Measurements from ENCODE around the gene F12. TPM values are rescaled to one million over a fixed set of nuclear protein-coding genes. Genes with fewer than 3 reads are reported as not detected.

Gene F12
- total RNA-seq, 1 donor from 2014 or later = not detected

GRCh38 chr5:177367323-177367848 lies 42.0 kb downstream of the F12 start:
- no peaks in the 10 kb centered on the region for H3K9me3 ChIP-seq (replicated peaks)
- H3K36me3 ChIP-seq = no peaks in the 10 kb centered on the region
- H3K27me3 ChIP-seq (ENCODE audit: low read depth) = peaks cover 5% of the 10 kb centered on the region
- peaks cover 56% of the 10 kb centered on the region for H3K4me1 ChIP-seq
- no peak for TF ChIP-seq CTCF (IDR thresholded peaks at IDR 0.05; ENCODE audit: borderline replicate concordance)
- H3K27ac ChIP-seq (replicated peaks) = peak overlapping the region; percentile 82
- H3K4me3 ChIP-seq = peak overlapping the region; percentile 71
- intact Hi-C loops (cut with micrococcal nuclease) = no loop called here
- no peak for DNase-seq

DNA sequence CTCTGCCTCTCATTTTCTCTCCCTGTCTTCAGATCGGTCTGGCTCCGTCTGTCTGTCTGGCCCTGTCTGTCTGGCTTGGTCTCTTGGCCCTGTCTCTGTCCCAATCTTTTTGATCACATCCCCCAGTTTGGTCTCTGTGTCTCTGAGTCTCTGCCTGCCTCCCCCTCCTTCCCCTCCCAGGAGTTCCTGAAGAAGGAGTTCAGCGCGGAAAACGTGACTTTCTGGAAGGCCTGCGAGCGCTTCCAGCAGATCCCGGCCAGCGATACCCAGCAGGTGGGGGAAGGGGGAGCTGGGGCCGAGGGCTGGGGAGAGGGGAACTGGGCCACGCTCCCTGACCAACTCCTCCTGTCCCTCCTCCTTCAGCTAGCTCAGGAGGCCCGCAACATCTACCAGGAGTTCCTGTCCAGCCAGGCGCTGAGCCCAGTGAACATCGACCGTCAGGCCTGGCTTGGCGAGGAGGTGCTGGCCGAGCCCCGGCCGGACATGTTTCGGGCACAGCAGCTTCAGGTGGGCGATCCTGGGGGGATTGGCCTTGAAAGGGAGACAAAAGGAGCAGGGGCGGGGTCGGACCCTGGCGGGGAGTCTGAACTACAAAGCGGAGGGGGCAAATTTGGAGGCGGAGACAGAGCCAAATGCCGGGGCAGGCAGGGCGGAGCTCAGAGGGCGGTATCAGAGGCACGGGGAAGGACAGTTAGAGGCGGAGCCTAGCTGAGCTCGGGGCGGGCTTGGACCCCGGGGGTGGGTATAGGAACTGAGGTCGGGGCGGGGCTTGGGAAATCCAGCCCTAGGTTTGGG lies 42.6 kb downstream of the F12 start:
- peak overlapping the region; percentile 71 for H3K4me3 ChIP-seq
- H3K9me3 ChIP-seq (replicated peaks) = no peaks in the 10 kb centered on the region
- TF ChIP-seq CTCF (IDR thresholded peaks at IDR 0.05; ENCODE audit: borderline replicate concordance) = no peak
- H3K27me3 ChIP-seq (ENCODE audit: low read depth) = peaks cover 5% of the 10 kb centered on the region
- intact Hi-C loops (cut with micrococcal nuclease) = no loop called here
- peak; percentile 89 for DNase-seq
- no peaks in the 10 kb centered on the region for H3K36me3 ChIP-seq
- peak overlapping the region; percentile 82 for H3K27ac ChIP-seq (replicated peaks)
- peaks cover 56% of the 10 kb centered on the region for H3K4me1 ChIP-seq

- H3K27me3 ChIP-seq (ENCODE audit: low read depth) = no peaks in the 10 kb centered on the region
- peaks cover 50% of the 10 kb centered on the region for H3K4me1 ChIP-seq
- H3K36me3 ChIP-seq = no peaks in the 10 kb centered on the region
- no peak for TF ChIP-seq CTCF (IDR thresholded peaks at IDR 0.05; ENCODE audit: borderline replicate concordance)
- no peaks in the 10 kb centered on the region for H3K9me3 ChIP-seq (replicated peaks)
- no peak for DNase-seq
- H3K4me3 ChIP-seq = peak overlapping the region; percentile 71
- H3K27ac ChIP-seq (replicated peaks) = peak overlapping the region; percentile 82
- intact Hi-C loops (cut with micrococcal nuclease) = no loop called here
These were observed 43.4 kb downstream of the F12 start for GRCh38 chr5:177365845-177366527.

GRCh38 chr5:177364159-177364962 lies 45.0 kb downstream of the F12 start:
- no peak for DNase-seq
- intact Hi-C loops (cut with micrococcal nuclease) = no loop called here
- no peak for TF ChIP-seq CTCF (IDR thresholded peaks at IDR 0.05; ENCODE audit: borderline replicate concordance)
- Histone ChIP-seq H3K27ac (replicated peaks) (no peak overlapping the region), H3K36me3 (no peaks in the 10 kb centered on the region), H3K4me3 (no peak overlapping the region), H3K9me3 (replicated peaks) (no peaks in the 10 kb centered on the region), H3K4me1 (peaks cover 45% of the 10 kb centered on the region), H3K27me3 (ENCODE audit: low read depth) (no peaks in the 10 kb centered on the region)

GRCh38 chr5:177363565-177363964 lies 45.8 kb downstream of the F12 start:
- peaks cover 2% of the 10 kb centered on the region for H3K27me3 ChIP-seq (ENCODE audit: low read depth)
- TF ChIP-seq CTCF (IDR thresholded peaks at IDR 0.05; ENCODE audit: borderline replicate concordance) = no peak
- H3K36me3 ChIP-seq = no peaks in the 10 kb centered on the region
- peak overlapping the region; percentile 63 for H3K4me3 ChIP-seq
- H3K27ac ChIP-seq (replicated peaks) = no peak overlapping the region
- intact Hi-C loops (cut with micrococcal nuclease) = no loop called here
- H3K4me1 ChIP-seq = peaks cover 51% of the 10 kb centered on the region
- H3K9me3 ChIP-seq (replicated peaks) = no peaks in the 10 kb centered on the region
- DNase-seq = no peak

Data from left ventricle myocardium inferior (tissue), 1 donor.